ENCODE measurements around the gene RAB11FIP3.
"Not testable (repeated sequence)": the region's sequence is repeated elsewhere in the genome, so short reads cannot be mapped to it uniquely, and the experiment has no call there.

Gene RAB11FIP3

DNA sequence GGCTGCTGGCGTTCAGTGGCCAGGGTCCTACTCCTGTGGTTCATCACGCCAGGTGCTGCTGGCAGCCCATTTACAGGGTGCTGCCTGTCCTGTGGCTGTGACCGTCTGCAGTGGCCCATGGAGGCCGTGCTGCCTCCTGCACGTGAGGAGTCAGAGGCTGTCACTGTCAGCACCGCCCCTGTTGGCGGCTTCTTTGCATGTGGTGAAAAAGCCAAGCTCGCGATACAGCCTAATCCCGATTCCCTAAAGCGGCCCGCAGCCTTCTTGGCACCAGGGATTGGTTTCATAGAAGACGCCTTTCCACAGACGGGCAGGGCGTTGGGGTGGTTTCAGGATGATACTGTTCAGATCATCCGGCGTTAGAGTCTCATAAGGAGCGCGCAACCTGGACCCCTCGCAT lies 35.3 kb downstream of the RAB11FIP3 start:
- in situ Hi-C loops (cut with MboI; ENCODE audit: low sequenced_read_pairs): no loop called here

DNA sequence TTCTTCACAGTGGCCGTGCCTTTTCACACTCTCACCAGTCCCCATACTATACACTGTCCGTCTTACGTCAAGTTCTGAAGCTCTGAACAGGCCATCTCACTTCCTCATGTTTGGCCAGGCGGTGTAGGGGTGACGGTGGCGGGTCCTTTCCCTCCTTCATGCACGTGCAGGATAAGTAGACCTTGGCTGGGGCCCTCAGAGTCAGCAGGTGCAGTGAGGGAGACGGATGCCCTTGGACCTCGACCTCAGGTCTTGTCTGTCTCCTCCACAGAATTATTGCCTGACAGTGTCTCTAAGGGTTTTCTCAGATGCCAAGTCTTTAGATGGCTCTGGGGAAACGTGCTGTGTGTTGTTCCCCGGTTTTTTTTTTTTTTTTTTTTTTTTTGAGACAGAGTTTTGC lies 37.6 kb downstream of the RAB11FIP3 start:
- in situ Hi-C loops (cut with MboI; ENCODE audit: low sequenced_read_pairs): no loop called here

DNA sequence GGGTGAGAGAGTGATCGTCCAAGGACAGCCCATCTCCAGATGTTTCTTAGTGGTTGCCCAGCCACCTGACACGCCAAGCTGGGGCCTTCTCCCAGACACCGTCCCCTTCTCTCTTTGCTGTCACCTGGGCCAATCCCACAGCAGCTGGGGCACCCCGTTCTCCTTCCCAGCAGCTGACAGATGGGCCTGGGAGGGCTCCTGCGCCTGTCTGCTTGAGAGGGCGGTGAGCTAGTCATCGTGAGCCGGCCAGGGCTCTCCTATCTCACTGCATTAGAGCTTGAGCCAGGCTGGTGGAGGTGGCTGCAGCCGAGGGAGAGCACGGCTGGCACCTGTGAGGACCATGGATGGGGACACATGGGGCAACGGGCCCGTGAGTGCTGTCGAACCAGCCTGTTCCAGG lies 41.2 kb downstream of the RAB11FIP3 start:
- in situ Hi-C loops (cut with MboI; ENCODE audit: low sequenced_read_pairs): no loop called here

DNA sequence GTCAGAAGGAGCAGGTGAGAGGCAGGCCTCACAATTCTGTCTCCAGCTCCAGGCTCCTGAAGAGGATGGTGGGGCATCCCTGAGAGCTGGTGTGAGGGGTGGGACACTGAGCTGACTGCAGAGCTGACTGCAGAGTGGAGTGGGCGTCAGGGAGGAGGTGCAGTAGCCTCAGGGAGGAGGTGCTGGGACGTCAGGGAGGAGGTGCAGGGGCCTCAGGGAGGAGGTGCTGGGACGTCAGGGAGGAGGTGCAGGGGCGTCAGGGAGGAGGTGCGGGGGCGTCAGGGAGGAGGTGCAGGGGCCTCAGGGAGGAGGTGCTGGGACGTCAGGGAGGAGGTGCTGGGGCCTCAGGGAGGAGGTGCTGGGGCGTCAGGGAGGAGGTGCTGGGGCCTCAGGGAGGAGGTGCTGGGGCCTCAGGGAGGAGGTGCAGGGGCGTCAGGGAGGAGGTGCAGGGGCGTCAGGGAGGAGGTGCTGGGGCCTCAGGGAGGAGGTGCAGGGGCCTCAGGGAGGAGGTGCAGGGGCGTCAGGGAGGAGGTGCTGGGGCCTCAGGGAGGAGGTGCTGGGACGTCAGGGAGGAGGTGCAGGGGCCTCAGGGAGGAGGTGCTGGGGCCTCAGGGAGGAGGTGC lies 41.9 kb downstream of the RAB11FIP3 start:
- in situ Hi-C loops (cut with MboI; ENCODE audit: low sequenced_read_pairs): not testable (repeated sequence)

DNA sequence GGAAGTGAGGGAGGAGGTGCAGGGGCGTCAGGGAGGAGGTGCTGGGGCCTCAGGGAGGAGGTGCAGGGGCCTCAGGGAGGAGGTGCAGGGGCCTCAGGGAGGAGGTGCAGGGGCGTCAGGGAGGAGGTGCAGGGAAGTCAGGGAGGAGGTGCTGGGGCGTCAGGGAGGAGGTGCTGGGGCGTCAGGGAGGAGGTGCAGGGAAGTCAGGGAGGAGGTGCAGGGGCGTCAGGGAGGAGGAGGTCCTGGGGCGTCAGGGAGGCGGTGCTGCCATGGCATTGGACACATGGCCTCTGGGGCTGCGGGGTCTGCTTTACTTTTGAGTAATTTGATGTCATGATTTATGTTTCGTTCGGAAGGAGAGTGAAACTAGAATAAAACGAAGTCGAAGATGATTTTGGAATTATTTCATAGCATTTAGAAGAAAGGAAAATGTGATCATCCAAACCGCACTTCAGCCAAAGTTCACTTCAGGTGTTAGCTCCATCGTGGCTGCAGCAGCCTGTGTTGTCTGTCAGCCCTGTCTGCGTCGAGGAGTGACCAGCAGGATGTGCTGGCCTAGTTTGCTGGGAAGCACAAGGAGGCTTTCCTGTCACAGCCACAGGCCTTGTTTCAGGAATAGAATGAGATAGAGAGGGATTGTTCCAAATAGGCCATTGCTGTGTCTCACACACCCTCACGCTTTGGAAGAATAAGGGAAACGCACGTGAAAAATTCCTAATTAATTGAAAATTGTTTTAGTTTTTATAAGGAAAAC lies 42.8 kb downstream of the RAB11FIP3 start:
- in situ Hi-C loops (cut with MboI; ENCODE audit: low sequenced_read_pairs): no loop called here

DNA sequence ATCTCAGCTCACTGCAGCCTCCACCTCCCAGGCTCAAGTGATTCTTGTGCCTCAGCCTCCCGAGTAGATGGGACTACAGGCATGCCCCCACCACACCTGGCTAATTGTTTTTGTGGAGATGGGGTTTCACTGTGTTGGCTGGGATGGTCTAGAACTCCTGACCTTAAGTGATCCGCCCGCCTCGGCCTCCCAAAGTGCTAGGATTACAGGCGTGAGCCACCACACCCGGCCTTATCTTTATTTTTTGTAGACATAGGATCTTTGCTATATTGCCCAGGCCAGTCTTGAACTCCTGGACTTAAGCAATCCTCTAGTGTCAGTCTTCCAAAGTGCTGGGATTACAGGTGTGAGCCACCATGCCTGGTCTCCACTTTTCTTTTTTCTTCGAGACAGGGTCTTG lies 44.0 kb downstream of the RAB11FIP3 start:
- in situ Hi-C loops (cut with MboI; ENCODE audit: low sequenced_read_pairs): not testable (repeated sequence)

DNA sequence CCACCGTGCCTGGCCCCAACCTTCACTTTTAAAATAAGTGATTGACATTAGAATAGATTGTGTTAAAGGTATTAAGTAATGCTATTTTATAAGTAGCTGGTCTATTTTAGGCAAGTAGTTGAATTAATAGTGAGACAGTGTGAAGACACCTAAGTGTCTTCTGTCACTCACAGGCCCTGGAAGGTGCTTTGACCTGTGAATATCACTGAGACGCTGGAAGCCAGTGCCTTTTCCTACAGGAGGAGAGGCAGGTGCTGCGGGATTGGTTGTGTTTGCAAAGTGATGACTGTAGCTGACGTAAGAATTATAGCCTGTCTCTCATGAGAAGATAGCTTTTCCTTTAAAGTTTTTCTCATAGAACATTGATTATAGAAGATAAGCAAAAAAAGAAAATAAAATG lies 45.0 kb downstream of the RAB11FIP3 start:
- in situ Hi-C loops (cut with MboI; ENCODE audit: low sequenced_read_pairs): no loop called here

DNA sequence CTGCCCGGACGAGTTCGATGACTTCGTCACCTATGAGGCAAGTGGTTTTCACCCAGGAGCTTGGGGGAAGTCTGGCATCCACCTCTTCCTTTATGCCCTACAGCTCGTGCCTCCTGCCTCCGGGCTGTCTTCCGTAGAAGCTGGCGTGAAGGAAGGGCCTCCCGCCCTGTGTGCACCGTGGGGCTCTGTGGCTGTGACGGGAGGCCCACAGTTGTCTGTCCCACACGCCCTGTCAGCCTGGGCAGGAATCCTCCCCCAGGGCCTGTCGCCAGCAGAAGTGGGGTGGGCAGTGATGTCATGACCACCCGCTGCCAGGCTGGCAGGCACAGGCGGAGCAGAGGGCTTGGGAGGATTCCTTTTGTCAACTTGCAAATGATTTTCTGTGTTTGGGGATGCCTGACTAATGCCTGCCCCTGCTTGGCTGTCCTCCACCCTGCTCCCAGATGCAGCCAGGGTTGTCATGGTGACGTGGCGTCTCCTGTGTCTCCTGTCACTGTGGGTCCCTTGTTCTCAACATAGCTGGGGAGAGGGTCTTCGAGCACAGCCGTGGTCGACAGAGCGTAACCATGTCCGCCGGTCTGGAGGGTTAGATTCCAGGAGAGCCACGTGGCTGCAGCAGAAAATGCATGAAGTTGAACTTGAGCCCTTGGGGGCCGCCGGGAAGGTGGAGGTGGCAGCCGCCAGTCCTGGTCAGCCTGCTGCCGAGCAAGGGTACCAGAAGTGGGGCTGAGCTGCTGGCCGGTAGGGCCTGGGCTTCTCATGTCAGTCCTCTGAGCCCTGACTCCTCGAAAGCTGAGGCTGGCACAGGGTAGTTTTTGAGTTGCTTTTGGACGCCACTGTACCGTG lies 46.1 kb downstream of the RAB11FIP3 start:
- in situ Hi-C loops (cut with MboI; ENCODE audit: low sequenced_read_pairs): no loop called here

DNA sequence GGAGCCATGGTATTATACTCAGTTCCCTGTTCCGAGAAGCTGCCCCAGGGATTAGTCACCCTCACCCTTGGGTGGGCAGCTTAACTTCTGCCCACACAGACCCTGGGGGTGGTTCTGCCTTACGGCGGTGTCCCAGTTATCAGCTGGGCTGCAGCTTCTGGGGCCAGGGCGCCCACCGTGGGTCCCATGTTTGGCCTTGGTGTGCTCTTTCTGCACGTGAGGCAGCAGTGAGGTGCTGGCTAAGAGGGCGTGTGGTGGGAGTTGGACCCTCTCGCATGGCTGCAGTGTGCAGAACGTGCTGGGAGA lies 46.7 kb downstream of the RAB11FIP3 start:
- in situ Hi-C loops (cut with MboI; ENCODE audit: low sequenced_read_pairs): no loop called here

DNA sequence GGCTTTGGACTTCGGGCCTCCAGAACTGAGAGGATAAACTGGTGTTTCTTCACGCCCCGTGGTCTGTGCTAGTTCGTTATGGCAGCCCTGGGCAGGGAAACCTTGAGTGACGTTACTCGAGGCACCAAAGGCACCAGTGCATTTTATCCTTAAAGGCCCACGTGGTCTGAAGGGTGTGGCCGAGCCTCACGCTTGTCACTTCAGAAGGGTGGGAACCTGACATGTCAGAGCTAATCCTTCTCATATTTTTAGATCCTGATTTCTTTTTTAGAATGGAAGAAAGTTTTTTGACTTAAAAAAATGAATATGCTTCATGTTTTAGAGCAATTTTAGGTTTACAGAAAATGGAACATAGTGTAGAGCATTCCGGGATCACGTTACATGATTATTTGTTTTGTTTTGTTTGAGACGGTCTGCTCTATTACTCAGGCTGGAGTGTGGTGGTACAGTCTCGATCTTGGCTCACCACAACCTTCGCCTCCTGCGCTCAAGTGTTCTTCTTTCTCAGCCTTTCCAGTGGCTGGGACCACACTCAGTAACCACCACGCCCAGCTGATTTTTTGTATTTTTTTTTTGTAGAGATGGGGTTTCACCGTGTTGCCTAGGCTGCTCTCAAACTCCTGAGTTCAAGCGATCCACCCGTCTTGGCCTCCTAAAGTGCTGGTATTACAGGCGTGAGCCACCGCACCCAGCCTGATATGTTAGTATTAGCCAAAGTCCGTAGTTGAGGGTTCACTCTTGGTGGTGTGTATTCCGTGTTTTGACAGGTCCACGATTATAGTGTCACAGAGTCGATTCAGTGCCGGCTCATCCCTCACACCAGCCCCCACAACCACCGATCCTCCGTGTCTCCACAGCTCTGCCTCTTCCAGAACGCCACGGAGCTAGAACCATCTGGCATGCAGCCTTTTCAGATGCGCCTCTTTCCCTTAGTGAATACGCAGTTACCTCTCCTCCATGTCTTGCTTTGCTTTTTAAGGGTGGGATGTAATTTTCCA lies 47.9 kb downstream of the RAB11FIP3 start:
- in situ Hi-C loops (cut with MboI; ENCODE audit: low sequenced_read_pairs): no loop called here

DNA sequence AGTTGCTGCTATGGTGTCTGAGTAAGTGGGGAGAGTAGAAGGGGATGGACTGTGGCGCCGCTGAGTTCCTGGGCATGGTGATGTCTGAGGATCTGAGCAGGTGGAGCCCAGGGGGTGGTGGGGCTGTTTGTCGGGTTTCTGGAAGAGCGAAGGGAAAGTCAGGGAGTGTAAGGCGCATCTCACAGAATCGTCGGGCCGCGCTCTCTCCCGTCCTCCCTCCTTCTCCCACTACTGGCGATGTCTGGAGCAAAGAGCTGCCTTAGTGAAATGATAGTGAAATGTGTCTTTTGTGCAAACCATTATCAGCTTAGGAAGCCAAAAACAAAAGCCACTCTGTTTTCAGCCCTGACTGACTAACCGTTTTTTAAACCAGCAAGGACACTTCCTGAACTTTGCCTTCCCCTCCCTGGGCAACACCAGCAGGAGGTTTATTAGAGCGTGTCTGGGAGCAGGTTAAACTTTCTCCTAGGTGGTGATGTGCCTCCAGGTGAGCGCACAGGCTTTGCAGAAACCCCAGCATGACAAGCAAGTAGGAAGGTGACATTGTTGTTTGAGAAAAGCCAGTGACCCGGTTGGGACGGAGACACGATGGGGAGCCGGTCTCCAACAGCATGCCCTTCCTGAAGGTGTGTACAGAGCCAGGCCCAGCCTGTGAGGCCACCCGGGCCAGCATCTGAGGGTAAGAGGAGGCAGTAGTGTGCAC lies 49.1 kb downstream of the RAB11FIP3 start:
- in situ Hi-C loops (cut with MboI; ENCODE audit: low sequenced_read_pairs): no loop called here

DNA sequence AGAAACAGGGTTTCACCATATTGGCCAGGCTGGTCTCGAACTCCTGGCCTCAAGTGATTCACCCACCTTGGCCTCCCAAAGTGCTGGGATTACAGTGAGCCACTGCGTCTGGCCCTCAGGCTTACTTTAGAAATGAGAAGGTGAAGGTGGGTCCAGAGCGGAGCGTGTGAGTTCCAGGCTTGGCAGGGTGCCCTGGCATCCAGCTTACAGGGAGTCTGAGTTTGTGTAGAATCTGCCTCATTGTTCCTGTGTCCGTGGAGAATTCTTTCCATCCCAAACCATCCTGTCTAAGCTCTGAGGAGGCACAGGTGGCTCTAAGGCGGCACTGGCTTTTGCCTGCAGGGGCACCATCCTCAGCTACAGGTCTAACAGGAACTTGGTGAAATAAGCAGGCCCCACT lies 50.6 kb downstream of the RAB11FIP3 start:
- in situ Hi-C loops (cut with MboI; ENCODE audit: low sequenced_read_pairs): no loop called here

DNA sequence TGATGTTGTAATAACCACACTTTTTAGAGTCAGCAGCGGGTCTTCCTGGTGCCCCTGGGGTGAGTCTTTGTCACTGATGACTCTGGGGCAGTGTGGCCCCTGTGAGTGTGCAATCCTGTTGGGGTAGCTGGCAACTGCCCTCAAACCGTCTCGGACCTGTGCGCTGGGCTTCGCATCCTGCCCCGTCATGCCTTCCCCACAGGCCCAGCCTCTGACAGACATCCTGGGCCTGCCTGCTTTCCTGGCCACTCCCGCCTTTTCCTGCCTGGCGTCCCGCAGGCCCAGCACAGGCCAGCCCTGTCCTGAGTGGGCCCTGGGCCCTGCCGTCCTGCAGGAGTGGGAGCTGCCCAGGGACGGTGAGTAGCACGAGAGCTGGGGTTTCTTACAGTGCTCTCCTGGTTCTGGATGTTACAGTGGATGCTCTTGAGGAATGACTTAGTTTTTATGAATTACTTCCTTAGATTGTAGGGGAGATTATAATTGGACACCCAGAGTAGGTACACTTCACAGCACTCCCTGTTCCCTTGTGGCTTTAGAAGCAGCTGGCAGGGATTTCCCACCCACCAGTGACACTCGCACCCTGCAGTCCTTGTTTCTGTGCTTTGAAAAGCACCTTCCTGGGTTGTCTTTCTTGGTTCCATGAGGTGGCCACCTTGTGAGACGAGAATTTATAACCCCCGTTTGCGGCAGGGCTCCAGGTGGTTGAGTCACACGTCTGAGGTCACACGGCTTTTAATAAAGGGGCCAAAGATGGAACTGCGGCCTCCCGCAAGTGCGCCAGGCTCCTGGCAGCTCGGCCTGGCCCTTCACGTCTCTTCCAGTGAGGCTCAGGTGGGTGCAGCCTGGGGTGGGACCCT lies 52.1 kb downstream of the RAB11FIP3 start:
- in situ Hi-C loops (cut with MboI; ENCODE audit: low sequenced_read_pairs): no loop called here

DNA sequence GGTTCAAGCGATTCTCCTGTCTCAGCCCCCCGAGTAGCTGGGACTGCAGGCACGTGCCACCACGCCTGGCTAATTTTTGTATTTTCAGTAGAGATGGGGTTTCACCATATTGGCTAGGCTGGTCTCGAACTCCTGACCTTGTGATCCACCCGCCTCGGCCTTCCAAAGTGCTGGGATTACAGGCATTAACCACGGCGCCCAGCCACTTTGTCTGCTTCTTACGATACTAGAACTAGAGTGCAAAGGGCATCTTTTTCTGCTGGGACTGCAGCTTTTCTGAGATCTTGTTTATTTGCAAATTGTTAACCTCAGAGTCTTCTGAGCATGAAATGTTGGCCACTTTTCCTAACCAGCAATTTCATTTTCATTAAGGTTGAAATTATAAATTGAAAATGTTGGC lies 52.8 kb downstream of the RAB11FIP3 start:
- in situ Hi-C loops (cut with MboI; ENCODE audit: low sequenced_read_pairs): not testable (repeated sequence)

DNA sequence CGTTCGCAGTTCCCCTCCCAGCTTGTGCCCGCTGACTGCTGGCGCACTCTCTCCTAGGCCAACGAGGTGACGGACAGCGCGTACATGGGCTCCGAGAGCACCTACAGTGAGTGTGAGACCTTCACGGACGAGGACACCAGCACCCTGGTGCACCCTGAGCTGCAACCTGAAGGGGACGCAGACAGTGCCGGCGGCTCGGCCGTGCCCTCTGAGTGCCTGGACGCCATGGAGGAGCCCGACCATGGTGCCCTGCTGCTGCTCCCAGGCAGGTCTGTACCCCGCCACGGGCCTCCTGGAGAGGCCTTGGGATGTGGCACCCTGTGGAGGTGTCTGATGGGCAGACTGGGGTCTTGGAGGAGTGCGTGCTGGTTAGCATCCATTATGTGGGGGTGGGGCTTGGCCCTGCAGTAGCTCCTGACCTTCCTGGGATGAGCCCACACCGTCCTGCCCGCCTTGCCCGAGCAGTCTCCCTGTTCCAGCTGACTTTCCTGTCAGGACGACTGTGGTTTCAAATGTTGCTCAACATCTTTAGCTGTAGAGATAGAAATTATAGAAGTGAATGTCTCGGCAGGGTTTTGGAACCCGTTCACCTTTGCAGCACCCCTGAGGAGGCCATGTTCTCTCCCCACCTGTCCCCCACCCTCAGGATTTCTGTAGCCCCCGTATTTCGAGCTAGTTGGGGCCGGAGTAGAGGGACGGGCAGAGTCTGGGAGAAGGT lies 57.2 kb downstream of the RAB11FIP3 start:
- in situ Hi-C loops (cut with MboI; ENCODE audit: low sequenced_read_pairs): no loop called here

DNA sequence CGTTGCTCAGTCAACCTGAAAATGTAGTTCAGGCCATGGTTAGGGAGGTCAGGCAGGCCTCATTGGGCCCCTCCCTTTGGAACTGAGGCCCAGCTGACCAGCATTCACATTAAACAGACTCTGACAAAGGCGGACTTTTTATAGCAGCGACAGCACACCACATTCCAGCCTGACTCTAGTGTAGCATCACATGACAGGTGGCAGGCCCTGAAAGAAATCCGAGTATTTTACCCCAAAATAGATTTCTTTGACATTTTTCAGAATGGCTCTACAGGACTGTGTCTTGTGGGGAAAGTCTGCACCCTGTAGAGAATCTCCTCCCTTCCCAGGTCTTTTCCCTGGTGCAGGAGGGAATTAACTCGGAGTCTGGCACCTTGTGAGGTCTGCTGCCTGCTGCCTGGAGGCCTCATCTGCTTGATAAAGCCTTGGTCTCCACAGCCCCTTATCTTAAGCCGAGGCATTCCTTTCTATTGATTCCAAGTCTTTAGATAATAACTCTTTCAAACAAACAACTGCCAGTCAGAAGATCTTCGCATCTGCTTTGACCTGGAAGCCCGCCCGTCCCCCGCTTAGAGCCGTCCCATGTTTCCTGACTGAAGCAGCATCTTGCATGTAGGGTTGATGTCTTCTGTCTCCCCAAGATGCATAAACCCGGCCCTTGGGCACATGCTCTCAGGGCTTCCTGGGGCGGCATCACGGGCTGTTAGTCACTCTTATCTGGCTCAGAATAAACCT lies 58.1 kb downstream of the RAB11FIP3 start:
- in situ Hi-C loops (cut with MboI; ENCODE audit: low sequenced_read_pairs): no loop called here

DNA sequence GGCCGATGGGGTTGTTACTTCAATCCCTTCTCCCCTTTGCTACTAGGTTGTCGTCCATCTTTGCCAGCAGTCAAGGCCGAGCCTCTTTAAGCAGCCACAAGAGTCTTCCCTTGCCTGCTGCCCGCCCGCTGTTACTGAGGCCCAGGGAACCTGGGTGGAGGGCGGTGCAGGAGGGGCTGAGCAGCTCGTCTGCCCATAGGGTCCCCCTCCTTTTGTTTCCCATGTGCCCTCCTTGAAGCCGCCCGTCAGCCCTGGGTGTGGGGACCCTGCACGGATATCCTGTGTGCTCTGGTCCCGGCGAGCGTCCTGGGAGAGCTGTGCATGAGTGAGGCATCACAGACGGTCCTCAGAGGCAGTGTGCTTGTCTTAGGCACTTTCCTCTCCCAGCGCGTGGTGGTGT lies 64.2 kb downstream of the RAB11FIP3 start:
- in situ Hi-C loops (cut with MboI; ENCODE audit: low sequenced_read_pairs): no loop called here

DNA sequence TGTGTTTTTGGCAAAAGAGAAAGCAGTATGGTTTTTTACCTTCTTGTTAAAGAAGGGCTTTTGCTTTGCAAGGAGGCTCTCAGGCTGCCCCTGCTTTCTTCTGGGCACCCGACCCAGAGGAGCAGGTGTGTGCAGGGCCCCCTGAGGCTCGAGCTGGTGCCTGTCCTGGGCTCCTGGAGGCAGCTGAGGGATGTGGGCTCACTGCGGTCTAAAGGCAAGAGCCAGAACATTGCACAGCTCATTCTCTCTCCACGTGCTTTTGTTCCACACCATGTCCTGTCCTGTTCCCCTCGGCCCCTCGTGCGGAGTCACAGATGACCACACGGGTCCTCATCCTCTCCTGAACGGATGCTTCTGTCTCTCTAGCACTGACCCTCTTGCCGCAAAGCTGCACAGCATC lies 65.3 kb downstream of the RAB11FIP3 start:
- in situ Hi-C loops (cut with MboI; ENCODE audit: low sequenced_read_pairs): no loop called here

All from HL-60/S4 treated with retinoic acid at 250 ng/mL for 4 days and 3 days (cell line).